HUES6 (cell line): ENCODE measurements around the gene ERN1.

Source experiments
- H3K27ac ChIP-seq: 2 replicates; pipeline ENCODE4 v1.7.0; 2013; ENCODE audit warnings: low read depth, mild to moderate bottlenecking, low read length, inconsistent platforms
- H3K27me3 ChIP-seq: 2 replicates; pipeline ENCODE4 v1.6.1; 2013; ENCODE audit warnings: low read length; ENCODE audit not compliant: control insufficient read depth, insufficient read depth
- H3K36me3 ChIP-seq: 2 replicates; pipeline ENCODE4 v1.6.1; 2013; ENCODE audit warnings: low read length; ENCODE audit not compliant: control insufficient read depth, insufficient read depth
- H3K4me1 ChIP-seq: 2 replicates; pipeline ENCODE4 v1.6.1; 2013; ENCODE audit warnings: low read length; ENCODE audit not compliant: control insufficient read depth, insufficient read depth
- H3K4me3 ChIP-seq: 2 replicates; pipeline ENCODE4 v1.5.1; 2013; ENCODE audit warnings: low read depth, low read length
- H3K9ac ChIP-seq: one replicate; pipeline ENCODE4 v1.6.1; 2013; ENCODE audit warnings: mild to moderate bottlenecking, low read length
- H3K9me3 ChIP-seq: 2 replicates; pipeline ENCODE4 v1.6.1; 2013; ENCODE audit warnings: low read depth, low read length; ENCODE audit not compliant: control insufficient read depth, insufficient read depth

Gene ERN1

GRCh38 chr17:64056269-64057005 is 73.5 kb downstream of the ERN1 start:
- H3K9ac ChIP-seq, result peak overlapping the region; percentile 65
- no peaks in the 10 kb centered on the region for H3K9me3 ChIP-seq
- no peaks in the 10 kb centered on the region for H3K27me3 ChIP-seq
- H3K36me3 ChIP-seq, result peaks cover 11% of the 10 kb centered on the region
- H3K27ac ChIP-seq, result peak overlapping the region; percentile 57; the same call in 1 of the 2 replicates
- H3K4me3 ChIP-seq, result no peak overlapping the region
- H3K4me1 ChIP-seq, result peaks cover 17% of the 10 kb centered on the region

- H3K4me1 ChIP-seq, result peaks cover 17% of the 10 kb centered on the region
- H3K9ac ChIP-seq, result peak overlapping the region; percentile 65
- H3K4me3 ChIP-seq, result no peak overlapping the region
- H3K9me3 ChIP-seq, result no peaks in the 10 kb centered on the region
- H3K27ac ChIP-seq, result peak overlapping the region; percentile 57; the same call in 1 of the 2 replicates
- H3K36me3 ChIP-seq, result peaks cover 14% of the 10 kb centered on the region
- no peaks in the 10 kb centered on the region for H3K27me3 ChIP-seq
These were observed 74.5 kb downstream of the ERN1 start for GRCh38 chr17:64055183-64056142.

GRCh38 chr17:64054304-64054703 is 75.6 kb downstream of the ERN1 start:
- no peak overlapping the region for H3K27ac ChIP-seq
- no peak overlapping the region for H3K9ac ChIP-seq
- peaks cover 17% of the 10 kb centered on the region for H3K36me3 ChIP-seq
- H3K9me3 ChIP-seq, result no peaks in the 10 kb centered on the region
- H3K27me3 ChIP-seq, result no peaks in the 10 kb centered on the region
- H3K4me3 ChIP-seq, result no peak overlapping the region
- peaks cover 17% of the 10 kb centered on the region for H3K4me1 ChIP-seq

DNA sequence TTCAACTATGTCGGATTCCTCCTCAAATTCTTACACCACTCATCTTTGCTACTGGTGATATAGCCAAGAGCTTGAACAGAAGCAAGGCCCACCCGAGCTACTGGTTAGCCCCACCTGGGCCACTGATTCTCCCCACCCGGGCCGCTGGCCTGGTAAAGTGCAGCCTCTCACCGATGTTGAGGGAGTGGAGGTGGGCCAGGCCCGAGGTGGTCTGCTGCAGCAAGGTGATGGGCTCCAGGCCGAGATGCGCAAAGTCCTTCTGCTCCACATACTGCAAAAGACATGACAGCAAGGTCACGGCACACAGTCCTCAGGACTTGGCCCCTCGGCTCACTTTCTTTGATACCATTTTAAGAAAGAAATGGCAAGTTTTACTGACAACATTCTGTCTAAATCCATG is 76.8 kb downstream of the ERN1 start:
- Histone ChIP-seq H3K36me3 (peaks cover 17% of the 10 kb centered on the region), H3K27me3 (no peaks in the 10 kb centered on the region), H3K9ac (no peak overlapping the region), H3K4me3 (no peak overlapping the region), H3K27ac (no peak overlapping the region), H3K4me1 (peaks cover 17% of the 10 kb centered on the region), H3K9me3 (no peaks in the 10 kb centered on the region)

GRCh38 chr17:64051153-64051552 is 78.8 kb downstream of the ERN1 start:
- Histone ChIP-seq H3K9ac (no peak overlapping the region), H3K4me1 (peaks cover 8% of the 10 kb centered on the region), H3K4me3 (no peak overlapping the region), H3K27me3 (no peaks in the 10 kb centered on the region), H3K27ac (no peak overlapping the region), H3K36me3 (peaks cover 20% of the 10 kb centered on the region), H3K9me3 (no peaks in the 10 kb centered on the region)

DNA sequence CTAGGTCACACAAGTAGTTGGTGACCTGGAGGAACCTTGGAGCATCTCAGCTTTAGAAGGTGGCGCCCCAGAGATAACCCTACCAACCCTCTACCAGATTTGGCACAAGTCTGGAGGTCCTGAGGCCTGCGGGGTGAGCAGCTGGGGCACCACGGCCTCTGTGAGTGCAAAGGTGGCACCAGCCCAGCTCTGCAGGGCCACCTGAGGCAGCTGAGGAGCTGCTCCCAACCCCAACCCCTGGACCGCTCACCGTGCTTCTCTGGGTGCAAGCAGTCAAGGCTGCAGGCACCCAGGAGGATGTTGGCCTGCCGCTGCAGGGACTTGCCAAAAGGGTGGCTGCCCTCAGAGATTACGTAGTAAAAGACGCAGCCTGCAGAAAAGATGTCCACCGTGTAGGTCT is 81.1 kb downstream of the ERN1 start:
- no peaks in the 10 kb centered on the region for H3K27me3 ChIP-seq
- H3K4me3 ChIP-seq, result no peak overlapping the region
- H3K36me3 ChIP-seq, result peaks cover 22% of the 10 kb centered on the region
- H3K9ac ChIP-seq, result no peak overlapping the region
- H3K4me1 ChIP-seq, result no peaks in the 10 kb centered on the region
- no peaks in the 10 kb centered on the region for H3K9me3 ChIP-seq
- no peak overlapping the region for H3K27ac ChIP-seq

DNA sequence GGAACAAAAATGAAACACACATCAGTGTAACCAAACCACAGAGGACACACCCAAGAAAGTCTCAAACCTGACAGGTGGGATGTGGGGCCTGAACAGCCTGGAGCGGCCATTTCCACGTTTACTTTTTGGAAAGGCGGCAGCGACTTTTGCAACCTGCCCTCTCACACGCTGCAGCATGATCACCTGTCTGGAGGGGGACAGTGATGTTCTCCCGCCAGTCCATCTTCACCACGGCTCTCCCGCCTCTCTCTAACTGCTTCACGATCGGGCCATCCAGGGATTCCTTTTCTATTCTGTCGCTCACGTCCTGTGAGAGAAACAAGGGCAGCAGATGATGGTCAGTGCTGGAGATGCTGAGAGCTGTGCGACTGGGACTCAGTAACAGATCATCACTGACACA is 84.8 kb downstream of the ERN1 start:
- Histone ChIP-seq H3K4me1 (no peaks in the 10 kb centered on the region), H3K27me3 (no peaks in the 10 kb centered on the region), H3K36me3 (peaks cover 12% of the 10 kb centered on the region), H3K27ac (no peak overlapping the region), H3K9ac (no peak overlapping the region), H3K4me3 (no peak overlapping the region), H3K9me3 (no peaks in the 10 kb centered on the region)

GRCh38 chr17:64042700-64043485 is 87.1 kb downstream of the ERN1 start:
- no peaks in the 10 kb centered on the region for H3K9me3 ChIP-seq
- H3K9ac ChIP-seq, result no peak overlapping the region
- no peak overlapping the region for H3K4me3 ChIP-seq
- H3K27me3 ChIP-seq, result no peaks in the 10 kb centered on the region
- H3K36me3 ChIP-seq, result peaks cover 12% of the 10 kb centered on the region
- H3K27ac ChIP-seq, result no peak overlapping the region
- H3K4me1 ChIP-seq, result no peaks in the 10 kb centered on the region

- no peak overlapping the region for H3K4me3 ChIP-seq
- H3K27ac ChIP-seq, result no peak overlapping the region
- no peaks in the 10 kb centered on the region for H3K9me3 ChIP-seq
- no peaks in the 10 kb centered on the region for H3K27me3 ChIP-seq
- peaks cover 12% of the 10 kb centered on the region for H3K36me3 ChIP-seq
- H3K9ac ChIP-seq, result no peak overlapping the region
- H3K4me1 ChIP-seq, result no peaks in the 10 kb centered on the region
These were observed 88.0 kb downstream of the ERN1 start for GRCh38 chr17:64041912-64042311.

DNA sequence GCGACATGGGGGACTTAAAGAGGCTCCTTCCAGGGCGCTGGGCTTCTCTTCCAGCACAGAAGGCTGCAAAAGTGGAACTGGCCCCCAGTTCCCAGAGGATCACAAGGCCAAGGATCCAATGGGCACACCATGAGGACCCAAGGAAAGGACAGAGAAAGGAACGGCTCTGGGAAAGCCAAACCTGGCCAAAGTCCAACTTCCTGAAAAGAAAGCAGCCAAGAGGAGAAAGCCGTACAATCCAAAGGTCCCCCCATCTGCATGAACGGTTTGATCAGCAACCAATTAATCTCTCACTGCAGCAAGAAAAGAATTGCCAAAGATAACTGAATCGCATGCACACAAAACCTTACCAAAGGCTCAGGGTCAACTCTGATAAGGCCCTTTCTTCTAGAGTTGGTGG is 89.7 kb downstream of the ERN1 start:
- Histone ChIP-seq H3K27me3 (no peaks in the 10 kb centered on the region), H3K36me3 (peaks cover 8% of the 10 kb centered on the region), H3K9me3 (no peaks in the 10 kb centered on the region), H3K27ac (no peak overlapping the region), H3K4me3 (no peak overlapping the region), H3K4me1 (no peaks in the 10 kb centered on the region), H3K9ac (no peak overlapping the region)
